Measurements from ENCODE around the gene KDM3B.

KDM3B gene

GRCh38 chr5:138359621-138360020 is 7.1 kb downstream of the KDM3B start:
- no peak for DNase-seq
- Histone ChIP-seq H2AFZ (ENCODE audit: low read length) (no peak overlapping the region), H3K4me3 (ENCODE audit: low read length) (no peak overlapping the region), H3K27ac (ENCODE audit: low read length) (no peak overlapping the region), H3K36me3 (replicated peaks; ENCODE audit: insufficient read depth, low read length) (no peaks in the 10 kb centered on the region), H4K20me1 (ENCODE audit: insufficient read depth, low read length) (peaks cover 18% of the 10 kb centered on the region), H3K27me3 (replicated peaks; ENCODE audit: insufficient read depth, low read length) (no peaks in the 10 kb centered on the region), H3K9me3 (replicated peaks; ENCODE audit: insufficient read depth, low read length) (no peaks in the 10 kb centered on the region), H3K4me2 (ENCODE audit: low read depth, low read length) (no peak overlapping the region), H3F3A (ENCODE audit: insufficient read depth, low read length) (no peaks in the 10 kb centered on the region), H3K9me2 (replicated peaks; ENCODE audit: insufficient read depth, low read length) (no peaks in the 10 kb centered on the region), H3K4me1 (ENCODE audit: low read length) (peaks cover 12% of the 10 kb centered on the region; the same call in 1 of the 2 replicates), H3K79me2 (ENCODE audit: low read length) (peaks cover 94% of the 10 kb centered on the region), H3K9ac (ENCODE audit: low read length) (no peak overlapping the region)
- TF ChIP-seq EZH2phosphoT487 (IDR thresholded peaks at IDR 0.05; ENCODE audit: low read length), result no peak
- TF ChIP-seq, protein P1, sequence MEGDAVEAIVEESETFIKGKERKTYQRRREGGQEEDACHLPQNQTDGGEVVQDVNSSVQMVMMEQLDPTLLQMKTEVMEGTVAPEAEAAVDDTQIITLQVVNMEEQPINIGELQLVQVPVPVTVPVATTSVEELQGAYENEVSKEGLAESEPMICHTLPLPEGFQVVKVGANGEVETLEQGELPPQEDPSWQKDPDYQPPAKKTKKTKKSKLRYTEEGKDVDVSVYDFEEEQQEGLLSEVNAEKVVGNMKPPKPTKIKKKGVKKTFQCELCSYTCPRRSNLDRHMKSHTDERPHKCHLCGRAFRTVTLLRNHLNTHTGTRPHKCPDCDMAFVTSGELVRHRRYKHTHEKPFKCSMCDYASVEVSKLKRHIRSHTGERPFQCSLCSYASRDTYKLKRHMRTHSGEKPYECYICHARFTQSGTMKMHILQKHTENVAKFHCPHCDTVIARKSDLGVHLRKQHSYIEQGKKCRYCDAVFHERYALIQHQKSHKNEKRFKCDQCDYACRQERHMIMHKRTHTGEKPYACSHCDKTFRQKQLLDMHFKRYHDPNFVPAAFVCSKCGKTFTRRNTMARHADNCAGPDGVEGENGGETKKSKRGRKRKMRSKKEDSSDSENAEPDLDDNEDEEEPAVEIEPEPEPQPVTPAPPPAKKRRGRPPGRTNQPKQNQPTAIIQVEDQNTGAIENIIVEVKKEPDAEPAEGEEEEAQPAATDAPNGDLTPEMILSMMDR (IDR thresholded peaks at IDR 0.05; ENCODE audit: low read length), result no peak
- no peak for TF ChIP-seq EZH2 (optimal IDR thresholded peaks at IDR 0.05; ENCODE audit: low read depth, low read length)

DNA sequence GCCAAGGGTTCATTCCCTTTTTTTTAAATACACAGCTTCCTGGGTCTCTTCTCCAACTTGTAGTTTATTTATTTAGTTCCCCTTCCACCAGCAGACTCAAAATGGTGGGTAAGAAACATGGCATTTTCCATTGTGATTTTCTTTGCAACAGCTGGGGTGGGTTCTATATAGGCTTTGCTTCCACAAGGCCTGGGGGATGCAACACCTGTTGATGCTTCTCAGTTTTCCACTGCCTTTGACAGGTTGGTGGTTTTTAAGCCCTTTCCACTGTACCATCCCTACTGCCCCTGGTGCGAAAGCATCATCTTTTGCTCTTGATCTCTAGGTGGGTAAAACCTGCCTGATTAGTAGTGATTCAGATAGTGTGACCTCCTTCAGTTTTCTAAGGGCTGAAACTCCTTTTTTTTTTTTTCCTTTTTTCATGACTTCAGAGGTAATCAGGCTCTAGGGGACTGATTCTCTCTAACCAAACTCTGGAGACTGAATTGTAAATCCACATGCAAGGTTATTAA is 8.5 kb downstream of the KDM3B start:
- Histone ChIP-seq H3K27me3 (replicated peaks; ENCODE audit: insufficient read depth, low read length) (no peaks in the 10 kb centered on the region), H3K36me3 (replicated peaks; ENCODE audit: insufficient read depth, low read length) (no peaks in the 10 kb centered on the region), H3K9me3 (replicated peaks; ENCODE audit: insufficient read depth, low read length) (no peaks in the 10 kb centered on the region), H3K4me3 (ENCODE audit: low read length) (no peak overlapping the region), H3K9ac (ENCODE audit: low read length) (no peak overlapping the region), H3F3A (ENCODE audit: insufficient read depth, low read length) (no peaks in the 10 kb centered on the region), H3K79me2 (ENCODE audit: low read length) (peaks cover 94% of the 10 kb centered on the region), H3K27ac (ENCODE audit: low read length) (no peak overlapping the region), H4K20me1 (ENCODE audit: insufficient read depth, low read length) (peaks cover 17% of the 10 kb centered on the region), H3K9me2 (replicated peaks; ENCODE audit: insufficient read depth, low read length) (no peaks in the 10 kb centered on the region), H2AFZ (ENCODE audit: low read length) (no peak overlapping the region), H3K4me1 (ENCODE audit: low read length) (no peaks in the 10 kb centered on the region), H3K4me2 (ENCODE audit: low read depth, low read length) (no peak overlapping the region)
- TF ChIP-seq EZH2phosphoT487 (IDR thresholded peaks at IDR 0.05; ENCODE audit: low read length) (no peak), EZH2 (optimal IDR thresholded peaks at IDR 0.05; ENCODE audit: low read depth, low read length) (no peak)
- TF ChIP-seq, protein P1 (IDR thresholded peaks at IDR 0.05; ENCODE audit: low read length), result no peak
- no peak for DNase-seq

GRCh38 chr5:138364576-138364975 is 12.1 kb downstream of the KDM3B start:
- H3K4me3 ChIP-seq (ENCODE audit: low read length), result no peak overlapping the region
- H3K4me2 ChIP-seq (ENCODE audit: low read depth, low read length), result no peak overlapping the region
- H3K27ac ChIP-seq (ENCODE audit: low read length), result no peak overlapping the region
- H2AFZ ChIP-seq (ENCODE audit: low read length), result no peak overlapping the region
- no peaks in the 10 kb centered on the region for H3K9me2 ChIP-seq (replicated peaks; ENCODE audit: insufficient read depth, low read length)
- H3K9me3 ChIP-seq (replicated peaks; ENCODE audit: insufficient read depth, low read length), result no peaks in the 10 kb centered on the region
- H3K36me3 ChIP-seq (replicated peaks; ENCODE audit: insufficient read depth, low read length), result no peaks in the 10 kb centered on the region
- no peaks in the 10 kb centered on the region for H3K27me3 ChIP-seq (replicated peaks; ENCODE audit: insufficient read depth, low read length)
- no peak for TF ChIP-seq EZH2 (optimal IDR thresholded peaks at IDR 0.05; ENCODE audit: low read depth, low read length)
- TF ChIP-seq EZH2phosphoT487 (IDR thresholded peaks at IDR 0.05; ENCODE audit: low read length), result no peak
- TF ChIP-seq, protein P1 (IDR thresholded peaks at IDR 0.05; ENCODE audit: low read length), result no peak
- H3K9ac ChIP-seq (ENCODE audit: low read length), result no peak overlapping the region
- H3F3A ChIP-seq (ENCODE audit: insufficient read depth, low read length), result 0 out of 2 replicates have a peak, but pooled peaks cover 3% of the 10 kb centered on the region
- no peaks in the 10 kb centered on the region for H3K4me1 ChIP-seq (ENCODE audit: low read length)
- peaks cover 30% of the 10 kb centered on the region for H4K20me1 ChIP-seq (ENCODE audit: insufficient read depth, low read length)
- no peak for DNase-seq
- H3K79me2 ChIP-seq (ENCODE audit: low read length), result peaks cover 96% of the 10 kb centered on the region
